MCF 10A (cell line): ENCODE measurements around the gene OBSCN. TPM values are rescaled to one million over a fixed set of nuclear protein-coding genes. Genes with fewer than 3 reads are reported as not detected.

Experiments used
- BruUV-seq: library from RNA; stranded (reverse); fragments of 400-500 nt; replicated peaks from 2 replicates; lab custom pipeline; 2021; lab: Mats Ljungman, UMichigan
- CTCF ChIA-PET: fragments of 300-600 bp; sonication (Branson Sonifier 250); formaldehyde crosslinking; extraction: SDS; loops from one replicate; lab custom pipeline; 2021; ENCODE audit warnings: antibody characterized with exemption, inconsistent platforms; lab: Yijun Ruan, JAX
- POLR2A ChIA-PET: fragments of 300-600, 350-650 bp; sonication (Branson Sonifier 250); formaldehyde crosslinking; extraction: SDS; loops from one replicate; lab custom pipeline; 2020; ENCODE audit warnings: antibody characterized with exemption, inconsistent platforms; lab: Yijun Ruan, JAX
- DNase-seq: peaks from one replicate; pipeline ENCODE4 v3.0.0-alpha.2; 2018; ENCODE audit not compliant: unreplicated experiment
- H3K27ac Mint-ChIP-seq: one replicate; pipeline ENCODE4 v1.8.0; 2022; ENCODE audit warnings: mild to moderate bottlenecking, low read depth, mixed read lengths; ENCODE audit not compliant: unreplicated experiment
- H3K27me3 Mint-ChIP-seq: one replicate; pipeline ENCODE4 v1.8.0; 2022; ENCODE audit warnings: mixed read lengths; ENCODE audit not compliant: insufficient read depth, unreplicated experiment
- H3K36me3 Mint-ChIP-seq: one replicate; pipeline ENCODE4 v1.8.0; 2022; ENCODE audit warnings: mild to moderate bottlenecking, moderate library complexity, mixed read lengths; ENCODE audit not compliant: insufficient read depth, unreplicated experiment
- H3K4me1 Mint-ChIP-seq: one replicate; pipeline ENCODE4 v1.8.0; 2022; ENCODE audit warnings: mixed read lengths; ENCODE audit not compliant: insufficient read depth, unreplicated experiment
- H3K4me3 Mint-ChIP-seq: one replicate; pipeline ENCODE4 v1.8.0; 2022; ENCODE audit warnings: mild to moderate bottlenecking, moderate library complexity, mixed read lengths; ENCODE audit not compliant: unreplicated experiment
- H3K9me3 Mint-ChIP-seq: one replicate; pipeline ENCODE4 v1.8.0; 2022; ENCODE audit warnings: mixed read lengths; ENCODE audit not compliant: unreplicated experiment
- intact Hi-C: fragments of 100-400 bp; cut with micrococcal nuclease; formaldehyde crosslinking; loops from 2 replicates; pipeline ENCODE4 v1.14.1; 2022
- total RNA-seq: library from RNA; stranded (reverse); gene quantifications from 2 replicates; pipeline ENCODE4 v1.2.3, GENCODE V29; 2022
- TF ChIP-seq, protein P1 (sequence below): fragments of 200-600 bp; IDR thresholded peaks from one replicate; pipeline ENCODE4 v1.8.0; 2022; ENCODE audit warnings: antibody characterized with exemption, mild to moderate bottlenecking; ENCODE audit not compliant: unreplicated experiment

The OBSCN gene
- total RNA-seq, 1 experiment from 2014 or later = 22.6 TPM

DNA sequence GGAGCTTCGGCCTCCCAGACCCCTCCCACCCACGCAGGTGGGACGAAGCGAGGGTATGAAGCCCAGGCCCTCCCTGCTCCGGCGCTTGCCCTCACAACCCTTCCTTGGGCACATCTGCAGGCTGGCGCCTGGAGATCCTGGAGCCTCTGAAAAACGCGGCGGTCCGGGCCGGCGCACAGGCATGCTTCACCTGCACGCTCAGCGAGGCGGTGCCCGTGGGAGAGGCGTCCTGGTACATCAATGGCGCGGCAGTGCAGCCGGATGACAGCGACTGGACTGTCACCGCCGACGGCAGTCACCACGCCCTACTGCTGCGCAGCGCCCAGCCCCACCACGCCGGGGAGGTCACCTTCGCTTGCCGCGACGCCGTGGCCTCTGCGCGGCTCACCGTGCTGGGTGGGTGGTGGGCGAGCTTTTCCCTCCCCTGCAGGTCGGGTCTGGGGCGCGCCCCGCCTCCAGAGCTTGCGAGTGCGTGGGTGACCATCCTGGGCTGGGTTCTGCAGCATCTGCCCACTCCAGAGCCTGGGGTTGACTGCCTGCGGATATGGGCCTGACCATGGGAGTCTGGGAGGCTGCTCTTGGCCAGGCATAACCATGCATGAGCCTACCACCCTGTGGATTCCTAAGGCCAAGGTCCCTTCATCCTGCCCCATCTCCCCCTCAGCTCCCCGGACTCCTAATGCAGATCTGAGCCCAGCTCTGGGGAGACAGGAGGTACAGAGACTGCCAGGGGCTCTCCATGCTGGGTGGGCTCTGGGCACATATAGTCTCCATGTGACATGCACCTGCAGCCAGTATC lies 108.9 kb downstream of the OBSCN start:
- BruUV-seq = no TSS peak
- no peak overlapping the region for H3K27ac Mint-ChIP-seq
- no peak overlapping the region for H3K4me3 Mint-ChIP-seq
- intact Hi-C loops = no loop called here
- no peaks in the 10 kb centered on the region for H3K27me3 Mint-ChIP-seq
- no peaks in the 10 kb centered on the region for H3K9me3 Mint-ChIP-seq
- no peaks in the 10 kb centered on the region for H3K4me1 Mint-ChIP-seq
- TF ChIP-seq, protein P1, sequence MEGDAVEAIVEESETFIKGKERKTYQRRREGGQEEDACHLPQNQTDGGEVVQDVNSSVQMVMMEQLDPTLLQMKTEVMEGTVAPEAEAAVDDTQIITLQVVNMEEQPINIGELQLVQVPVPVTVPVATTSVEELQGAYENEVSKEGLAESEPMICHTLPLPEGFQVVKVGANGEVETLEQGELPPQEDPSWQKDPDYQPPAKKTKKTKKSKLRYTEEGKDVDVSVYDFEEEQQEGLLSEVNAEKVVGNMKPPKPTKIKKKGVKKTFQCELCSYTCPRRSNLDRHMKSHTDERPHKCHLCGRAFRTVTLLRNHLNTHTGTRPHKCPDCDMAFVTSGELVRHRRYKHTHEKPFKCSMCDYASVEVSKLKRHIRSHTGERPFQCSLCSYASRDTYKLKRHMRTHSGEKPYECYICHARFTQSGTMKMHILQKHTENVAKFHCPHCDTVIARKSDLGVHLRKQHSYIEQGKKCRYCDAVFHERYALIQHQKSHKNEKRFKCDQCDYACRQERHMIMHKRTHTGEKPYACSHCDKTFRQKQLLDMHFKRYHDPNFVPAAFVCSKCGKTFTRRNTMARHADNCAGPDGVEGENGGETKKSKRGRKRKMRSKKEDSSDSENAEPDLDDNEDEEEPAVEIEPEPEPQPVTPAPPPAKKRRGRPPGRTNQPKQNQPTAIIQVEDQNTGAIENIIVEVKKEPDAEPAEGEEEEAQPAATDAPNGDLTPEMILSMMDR = no peak
- no peak for DNase-seq
- no peaks in the 10 kb centered on the region for H3K36me3 Mint-ChIP-seq
- ChIA-PET CTCF (interaction anchor here (0.6 to 1.5 kb wide), 3 partner anchors 35 to 1213 kb away, joined by 3 to 4 read pairs (median 3); no protein-coding TSS in a partner anchor), POLR2A (no interaction called here)

DNA sequence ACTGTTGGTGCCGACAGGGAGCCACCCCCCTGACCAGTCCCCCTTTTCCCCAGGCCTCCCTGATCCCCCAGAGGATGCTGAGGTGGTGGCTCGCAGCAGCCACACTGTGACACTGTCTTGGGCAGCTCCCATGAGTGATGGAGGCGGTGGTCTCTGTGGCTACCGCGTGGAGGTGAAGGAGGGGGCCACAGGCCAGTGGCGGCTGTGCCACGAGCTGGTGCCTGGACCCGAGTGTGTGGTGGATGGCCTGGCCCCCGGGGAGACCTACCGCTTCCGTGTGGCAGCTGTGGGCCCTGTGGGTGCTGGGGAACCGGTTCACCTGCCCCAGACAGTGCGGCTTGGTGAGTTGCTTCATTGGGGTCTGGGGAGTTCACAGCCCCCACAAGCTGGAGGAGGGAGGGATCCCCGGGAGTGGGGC lies 109.6 kb downstream of the OBSCN start:
- no peaks in the 10 kb centered on the region for H3K9me3 Mint-ChIP-seq
- no peak overlapping the region for H3K27ac Mint-ChIP-seq
- no peak for DNase-seq
- ChIA-PET POLR2A (interaction anchor here (0.7 kb wide), 1 partner anchor 523 kb away, joined by 3 read pairs; no protein-coding TSS in a partner anchor), CTCF (interaction anchor here (0.7 to 1.5 kb wide), 3 partner anchors 18 to 81 kb away, joined by 3 to 8 read pairs (median 4); no protein-coding TSS in a partner anchor)
- TF ChIP-seq, protein P1 = no peak
- no peaks in the 10 kb centered on the region for H3K36me3 Mint-ChIP-seq
- H3K27me3 Mint-ChIP-seq = no peaks in the 10 kb centered on the region
- no peak overlapping the region for H3K4me3 Mint-ChIP-seq
- no peaks in the 10 kb centered on the region for H3K4me1 Mint-ChIP-seq
- no TSS peak for BruUV-seq
- intact Hi-C loops = no loop called here

DNA sequence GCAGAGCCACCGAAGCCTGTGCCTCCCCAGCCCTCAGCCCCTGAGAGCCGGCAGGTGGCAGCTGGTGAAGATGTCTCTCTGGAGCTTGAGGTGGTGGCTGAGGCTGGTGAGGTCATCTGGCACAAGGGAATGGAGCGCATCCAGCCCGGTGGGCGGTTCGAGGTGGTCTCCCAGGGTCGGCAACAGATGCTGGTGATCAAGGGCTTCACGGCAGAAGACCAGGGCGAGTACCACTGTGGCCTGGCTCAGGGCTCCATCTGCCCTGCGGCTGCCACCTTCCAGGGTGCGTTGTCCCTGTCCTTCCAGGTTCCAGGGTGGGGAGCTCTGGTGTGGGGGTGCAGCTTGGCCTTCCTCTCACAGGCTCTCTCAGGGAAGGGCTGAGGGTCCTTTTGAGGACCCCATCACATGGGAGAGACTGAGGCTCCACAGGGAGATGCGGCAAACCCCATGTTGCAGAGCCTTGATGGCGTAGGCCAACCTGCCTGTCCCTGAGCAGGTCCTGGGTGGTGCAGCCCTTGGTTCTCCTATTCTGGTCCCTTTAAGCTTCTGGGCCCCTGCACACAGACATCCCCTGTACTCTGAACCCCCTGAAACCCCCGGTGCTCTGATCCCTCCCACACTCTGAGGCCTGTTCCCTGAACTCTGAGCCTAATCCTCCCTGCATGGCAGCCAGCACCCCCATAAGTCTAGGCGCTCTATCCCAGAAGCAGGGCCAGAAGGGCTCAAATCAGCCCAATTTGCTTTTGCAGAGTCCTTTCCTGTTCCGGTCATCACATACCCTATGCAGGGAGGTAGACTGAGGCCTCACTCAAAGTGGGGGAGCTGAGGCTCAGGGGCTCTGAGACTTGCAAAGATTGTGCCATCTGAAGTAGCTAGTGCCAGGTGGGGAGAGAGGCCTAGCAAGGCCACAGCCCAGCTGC lies 110.3 kb downstream of the OBSCN start:
- H3K27me3 Mint-ChIP-seq = no peaks in the 10 kb centered on the region
- H3K4me3 Mint-ChIP-seq = no peak overlapping the region
- POLR2A ChIA-PET = interaction anchor here (0.7 kb wide), 1 partner anchor 524 kb away, joined by 3 read pairs; no protein-coding TSS in a partner anchor
- H3K27ac Mint-ChIP-seq = no peak overlapping the region
- no TSS peak for BruUV-seq
- no peaks in the 10 kb centered on the region for H3K36me3 Mint-ChIP-seq
- intact Hi-C loops = no loop called here
- no peaks in the 10 kb centered on the region for H3K9me3 Mint-ChIP-seq
- H3K4me1 Mint-ChIP-seq = no peaks in the 10 kb centered on the region
- TF ChIP-seq, protein P1 = no peak
- CTCF ChIA-PET = interaction anchor here (0.7 to 1.5 kb wide), 3 partner anchors 18 to 81 kb away, joined by 3 to 8 read pairs (median 4); no protein-coding TSS in a partner anchor
- DNase-seq = no peak
